Hepatocyte (in vitro differentiated cells): ENCODE data around the gene PTS. TPM values are rescaled to one million over a fixed set of nuclear protein-coding genes. Genes with fewer than 3 reads are reported as not detected.

ENCODE experiments used
- DNase-seq: peaks from one replicate; pipeline ENCODE4 v3.0.0-alpha.2; 2016; ENCODE audit warnings: low spot score
- H2AFZ ChIP-seq: fragments of 200-600 bp; sonication (generic); 2 replicates; pipeline ENCODE4 v1.6.0; 2016; ENCODE audit warnings: antibody characterized with exemption, mild to moderate bottlenecking
- H3K27ac ChIP-seq: fragments of 200-600 bp; sonication (generic); 2 replicates; pipeline ENCODE4 v1.5.1; 2016; ENCODE audit warnings: mild to moderate bottlenecking
- H3K27me3 ChIP-seq: fragments of 200-600 bp; sonication (generic); 2 replicates; pipeline ENCODE4 v1.6.1; 2016
- H3K36me3 ChIP-seq: fragments of 200-600 bp; sonication (generic); replicated peaks from 2 replicates; pipeline ENCODE4 v1.5.1; 2016; ENCODE audit warnings: low read depth; ENCODE audit not compliant: insufficient read depth
- H3K4me1 ChIP-seq: fragments of 200-600 bp; sonication (generic); 2 replicates; pipeline ENCODE4 v1.5.1; 2016; ENCODE audit warnings: mild to moderate bottlenecking, moderate library complexity; ENCODE audit not compliant: insufficient read depth
- H3K4me2 ChIP-seq: fragments of 200-600 bp; sonication (generic); 2 replicates; pipeline ENCODE4 v1.6.0; 2016
- H3K4me3 ChIP-seq: fragments of 200-600 bp; sonication (generic); 2 replicates; pipeline ENCODE4 v1.5.1; 2016; ENCODE audit warnings: mild to moderate bottlenecking
- H3K79me2 ChIP-seq: fragments of 200-600 bp; sonication (generic); 2 replicates; pipeline ENCODE4 v1.6.0; 2017; ENCODE audit warnings: mild to moderate bottlenecking
- H3K9me2 ChIP-seq: fragments of 200-600 bp; sonication (generic); replicated peaks from 2 replicates; pipeline ENCODE4 v1.6.0; 2017; ENCODE audit warnings: mild to moderate bottlenecking; ENCODE audit not compliant: insufficient read depth
- H3K9me3 ChIP-seq: fragments of 200-600 bp; sonication (generic); 2 replicates; pipeline ENCODE4 v1.5.1; 2016; ENCODE audit warnings: low read depth, mild to moderate bottlenecking
- H4K20me1 ChIP-seq: fragments of 200-600 bp; sonication (generic); 2 replicates; pipeline ENCODE4 v1.6.0; 2016; ENCODE audit warnings: mild to moderate bottlenecking; ENCODE audit not compliant: insufficient read depth, poor library complexity, severe bottlenecking
- CTCF ChIP-seq: fragments of 200-600 bp; sonication (generic); IDR thresholded peaks from 2 replicates; pipeline ENCODE4 v1.5.1; 2016; ENCODE audit warnings: antibody characterized with exemption, mild to moderate bottlenecking; ENCODE audit not compliant: poor library complexity
- EZH2 ChIP-seq: fragments of 200-600 bp; sonication (generic); IDR thresholded peaks from 2 replicates; pipeline ENCODE4 v1.6.1; 2016; ENCODE audit warnings: antibody characterized with exemption, mild to moderate bottlenecking, borderline replicate concordance
- EZH2phosphoT487 ChIP-seq: fragments of 200-600 bp; sonication (generic); IDR thresholded peaks from one replicate; pipeline ENCODE4 v1.6.1; 2018; ENCODE audit warnings: antibody characterized with exemption, mild to moderate bottlenecking, low read depth, moderate library complexity; ENCODE audit not compliant: unreplicated experiment, severe bottlenecking
- WGBS: methylation state at CpG from one replicate; pipeline ENCODE4 v1.1.6; 2016; ENCODE audit warnings: low lambda C conversion rate; ENCODE audit errors: missing lambda C conversion rate; 5-methylcytosine and 5-hydroxymethylcytosine counted together
- polyA plus RNA-seq: library from polyadenylated mRNA; unstranded; fragments of >200 nt; fragmentation: Nextera tagmentation; extraction: Ambion mirVana; gene quantifications from 2 replicates; pipeline ENCODE4 v1.2.1, GENCODE V29; 2016
- total RNA-seq: library from RNA; depleted of rRNA; stranded (reverse); fragments of >200 nt; gene quantifications from 2 replicates; pipeline ENCODE4 v1.2.3, GENCODE V29; 2014

PTS gene
- total and polyA plus RNA-seq, 2 experiments from 2014 or later = 44.3 to 84.6 TPM

- Histone ChIP-seq H3K79me2 (no peaks in the 10 kb centered on the region), H3K36me3 (no peaks in the 10 kb centered on the region), H3K27me3 (no peaks in the 10 kb centered on the region), H3K9me3 (no peaks in the 10 kb centered on the region), H3K4me1 (peaks cover 3% of the 10 kb centered on the region), H4K20me1 (no peaks in the 10 kb centered on the region), H3K4me2 (no peak overlapping the region), H3K27ac (peak overlapping the region; percentile 46), H3K4me3 (no peak overlapping the region), H2AFZ (no peak overlapping the region), H3K9me2 (no peaks in the 10 kb centered on the region)
- no peak for TF ChIP-seq CTCF
- TF ChIP-seq EZH2phosphoT487 = no peak
- no peak for TF ChIP-seq EZH2
- 86% methylated on average over 3 of the region's 3 CpGs for WGBS
- no peak for DNase-seq
Observed at GRCh38 chr11:112212290-112212689, 13.9 kb upstream of the PTS start.

GRCh38 chr11:112212710-112213109, 13.5 kb upstream of the PTS start:
- DNase-seq = peak; percentile 42
- Histone ChIP-seq H4K20me1 (no peaks in the 10 kb centered on the region), H3K4me2 (no peak overlapping the region), H3K27me3 (no peaks in the 10 kb centered on the region), H3K4me3 (no peak overlapping the region), H3K79me2 (no peaks in the 10 kb centered on the region), H3K9me2 (no peaks in the 10 kb centered on the region), H3K36me3 (no peaks in the 10 kb centered on the region), H3K27ac (peak overlapping the region; percentile 46), H3K4me1 (peaks cover 3% of the 10 kb centered on the region), H3K9me3 (no peaks in the 10 kb centered on the region), H2AFZ (no peak overlapping the region)
- TF ChIP-seq CTCF (no peak), EZH2phosphoT487 (no peak), EZH2 (no peak)

GRCh38 chr11:112213753-112214152, 12.5 kb upstream of the PTS start:
- 71% methylated on average over 4 of the region's 4 CpGs for WGBS
- H3K9me3 ChIP-seq = no peaks in the 10 kb centered on the region
- no peaks in the 10 kb centered on the region for H3K36me3 ChIP-seq
- no peaks in the 10 kb centered on the region for H3K79me2 ChIP-seq
- peaks cover 3% of the 10 kb centered on the region for H3K4me1 ChIP-seq
- no peak overlapping the region for H2AFZ ChIP-seq
- H3K4me3 ChIP-seq = no peak overlapping the region
- no peak overlapping the region for H3K27ac ChIP-seq
- H3K4me2 ChIP-seq = no peak overlapping the region
- no peak for DNase-seq
- no peaks in the 10 kb centered on the region for H3K27me3 ChIP-seq
- H4K20me1 ChIP-seq = no peaks in the 10 kb centered on the region
- no peak for TF ChIP-seq EZH2phosphoT487
- no peak for TF ChIP-seq CTCF
- TF ChIP-seq EZH2 = no peak
- no peaks in the 10 kb centered on the region for H3K9me2 ChIP-seq

- no peaks in the 10 kb centered on the region for H3K79me2 ChIP-seq
- WGBS = 93% methylated on average over 6 of the region's 6 CpGs
- TF ChIP-seq EZH2phosphoT487 (no peak), EZH2 (no peak), CTCF (no peak)
- H4K20me1 ChIP-seq = no peaks in the 10 kb centered on the region
- H3K9me3 ChIP-seq = no peaks in the 10 kb centered on the region
- H3K27ac ChIP-seq = no peak overlapping the region
- no peaks in the 10 kb centered on the region for H3K27me3 ChIP-seq
- no peak overlapping the region for H2AFZ ChIP-seq
- H3K9me2 ChIP-seq = no peaks in the 10 kb centered on the region
- no peaks in the 10 kb centered on the region for H3K36me3 ChIP-seq
- no peak overlapping the region for H3K4me3 ChIP-seq
- DNase-seq = no peak
- no peak overlapping the region for H3K4me2 ChIP-seq
- H3K4me1 ChIP-seq = peaks cover 3% of the 10 kb centered on the region
Observed at GRCh38 chr11:112215621-112216020, 10.6 kb upstream of the PTS start.
